Liver (tissue), 9 donors: ENCODE measurements around the gene FAT4. TPM values are rescaled to one million over a fixed set of nuclear protein-coding genes. Genes with fewer than 3 reads are reported as not detected.
A peak's percentile ranks its signal among the peaks of the same experiment; 100 is the strongest.

Experiments used
- DNase-seq: peaks from one replicate; pipeline ENCODE4 v3.0.0-alpha.2; 2017; ENCODE audit warnings: low spot score
- H3K27ac ChIP-seq, 2 donors: one replicate each; pipeline ENCODE4 v1.7.0; 2013; ENCODE audit warnings: inconsistent platforms in 2 of 2, low read length in 2 of 2, control low read depth in 1 of 2, low read depth in 1 of 2, mild to moderate bottlenecking in 1 of 2
- H3K27me3 ChIP-seq, 4 donors: one replicate each; pipeline versions ENCODE4 v1.6.1 to v1.7.0; 2013; ENCODE audit warnings: low read length in 3 of 4, inconsistent platforms in 1 of 4, mild to moderate bottlenecking in 1 of 4, moderate library complexity in 1 of 4; ENCODE audit not compliant: control insufficient read depth in 4 of 4, insufficient read depth in 4 of 4
- H3K36me3 ChIP-seq, 4 donors: one replicate each; pipeline versions ENCODE4 v1.6.1 to v1.7.0; 2013; ENCODE audit warnings: low read length in 3 of 4, mild to moderate bottlenecking in 3 of 4, low read depth in 1 of 4, moderate library complexity in 1 of 4; ENCODE audit not compliant: control insufficient read depth in 4 of 4, insufficient read depth in 3 of 4
- H3K4me1 ChIP-seq, 4 donors: one replicate each; pipeline versions ENCODE4 v1.6.1 to v1.7.0; 2013; ENCODE audit warnings: low read length in 3 of 4, mild to moderate bottlenecking in 3 of 4, moderate library complexity in 1 of 4; ENCODE audit not compliant: control insufficient read depth in 4 of 4, insufficient read depth in 4 of 4
- H3K4me3 ChIP-seq, 3 donors: one replicate each; pipeline versions ENCODE4 v1.6.1 to v1.7.0; 2013; ENCODE audit warnings: low read length in 3 of 3, control low read depth in 1 of 3, low read depth in 1 of 3, mild to moderate bottlenecking in 1 of 3
- H3K9ac ChIP-seq, 2 donors: one replicate each; pipeline ENCODE4 v1.7.0; 2013; ENCODE audit warnings: low read length in 2 of 2, mild to moderate bottlenecking in 2 of 2, moderate library complexity in 2 of 2, control low read depth in 1 of 2, low read depth in 1 of 2
- H3K9me3 ChIP-seq, 4 donors: one replicate each; pipeline versions ENCODE4 v1.6.1 to v1.7.0; 2013; ENCODE audit warnings: low read length in 3 of 4; ENCODE audit not compliant: control insufficient read depth in 4 of 4
- ATF3 ChIP-seq: IDR thresholded peaks from 2 replicates; pipeline ENCODE4 v1.6.1; 2016; ENCODE audit warnings: antibody characterized with exemption
- CTCF ChIP-seq: fragments of 150-350 bp; IDR thresholded peaks from 2 replicates; pipeline ENCODE4 v1.5.1; 2017; ENCODE audit warnings: improper control_type of control experiment, low read depth, low read length; ENCODE audit not compliant: missing input control
- EGR1 ChIP-seq, 2 donors: IDR thresholded peaks; 2 replicates each; pipeline ENCODE4 v1.6.1; 2016 to 2018; ENCODE audit warnings: antibody characterized with exemption in 2 of 2, low read depth in 2 of 2
- FOXA1 ChIP-seq: IDR thresholded peaks from 2 replicates; pipeline ENCODE4 v1.6.1; 2016; ENCODE audit warnings: antibody characterized with exemption
- FOXA2 ChIP-seq: IDR thresholded peaks from 2 replicates; pipeline ENCODE4 v1.6.1; 2016; ENCODE audit warnings: antibody characterized with exemption
- GABPA ChIP-seq, 2 donors: IDR thresholded peaks in 1 of 2; conservative IDR thresholded peaks in 1 of 2; 2 replicates each; pipeline ENCODE4 v1.6.1; 2016; ENCODE audit warnings: antibody characterized with exemption in 2 of 2, mild to moderate bottlenecking in 1 of 2, moderate library complexity in 1 of 2
- HNF4A ChIP-seq, 2 donors: conservative IDR thresholded peaks; 2 replicates each; pipeline ENCODE4 v1.6.1; 2016; ENCODE audit warnings: antibody characterized with exemption in 2 of 2, mild to moderate bottlenecking in 2 of 2
- HNF4G ChIP-seq: IDR thresholded peaks from 2 replicates; pipeline ENCODE4 v1.6.1; 2016; ENCODE audit warnings: antibody characterized with exemption
- JUND ChIP-seq, 2 donors: IDR thresholded peaks; 2 replicates each; pipeline ENCODE4 v1.6.1; 2016; ENCODE audit warnings: antibody characterized with exemption in 2 of 2
- MAX ChIP-seq: IDR thresholded peaks from 2 replicates; pipeline ENCODE4 v1.6.1; 2016; ENCODE audit warnings: antibody characterized with exemption
- NR2F2 ChIP-seq: IDR thresholded peaks from 2 replicates; pipeline ENCODE4 v1.6.1; 2016; ENCODE audit warnings: antibody characterized with exemption
- RAD21 ChIP-seq, 2 donors: IDR thresholded peaks; 2 replicates each; pipeline ENCODE4 v1.6.1; 2016; ENCODE audit warnings: antibody characterized with exemption in 2 of 2, mild to moderate bottlenecking in 2 of 2
- REST ChIP-seq: IDR thresholded peaks from 2 replicates; pipeline ENCODE4 v1.6.1; 2016; ENCODE audit warnings: antibody characterized with exemption, mild to moderate bottlenecking
- RXRA ChIP-seq, 2 donors: IDR thresholded peaks; 2 replicates each; pipeline ENCODE4 v1.6.1; 2017 to 2018; ENCODE audit warnings: antibody characterized with exemption in 2 of 2, mild to moderate bottlenecking in 1 of 2
- SP1 ChIP-seq: IDR thresholded peaks from 2 replicates; pipeline ENCODE4 v1.6.1; 2018; ENCODE audit warnings: antibody characterized with exemption, mild to moderate bottlenecking
- TAF1 ChIP-seq: conservative IDR thresholded peaks from 2 replicates; pipeline ENCODE4 v1.6.1; 2016; ENCODE audit warnings: antibody characterized with exemption, mild to moderate bottlenecking
- YY1 ChIP-seq: IDR thresholded peaks from 2 replicates; pipeline ENCODE4 v1.6.1; 2016; ENCODE audit warnings: antibody characterized with exemption, mild to moderate bottlenecking
- WGBS: extraction: QIAGEN DNeasy Blood & Tissue Kit; methylation state at CpG from one replicate; pipeline ENCODE4 v1.1.7; 2013; 5-methylcytosine and 5-hydroxymethylcytosine counted together
- polyA plus RNA-seq, 2 donors: library from polyadenylated mRNA; stranded (reverse) in 1 of 2; unstranded in 1 of 2; fragments of 200-250 nt in 1 of 2; fragments of >200 nt in 1 of 2; fragmentation: Nextera tagmentation in 1 of 2; extraction: Ambion mirVana in 1 of 2; gene quantifications; one replicate each; pipeline versions ENCODE4 v1.2.1 to v1.2.3, GENCODE V29; 2013 to 2015
- total RNA-seq, 2 donors: library from RNA; depleted of rRNA; stranded (reverse); fragments of >200 nt; gene quantifications; one replicate each; pipeline ENCODE4 v1.2.3, GENCODE V29; 2014
- TF ChIP-seq, protein P1 (sequence below): IDR thresholded peaks from 2 replicates; pipeline ENCODE4 v1.6.1; 2016; ENCODE audit warnings: antibody characterized with exemption
- donor health status: healthy.
- donor health status: healthy.
- donor health status: healthy.
- donor health status: healthy.
- donor health status: healthy.

FAT4 gene
- total RNA-seq = 10 to 100 TPM in 1 of 2 donors, 1 to 10 TPM in 1; 7.2 to 11.5 TPM
- polyA plus RNA-seq = under 1 TPM; 0.90 to 0.96 TPM

GRCh38 chr4:125314676-125315575 lies at the start of gene FAT4:
Gene FAT4, plus strand, starts transcription at chr4:125314955. Its CDS starts 1,457 bp downstream, at chr4:125316412.
- under 1% methylated on average over 68 of the region's 68 CpGs for WGBS
- Histone ChIP-seq H3K4me3 (peak within 1 kb of the TSS; percentile 81 to 90 (median 85)), H3K9me3 (no peaks in the 10 kb centered on the region), H3K4me1 (peaks cover 4 to 38% (median 22%) of the 10 kb centered on the region in 4 donors), H3K27me3 (no peaks in the 10 kb centered on the region), H3K36me3 (no peaks in the 10 kb centered on the region), H3K9ac (peak within 1 kb of the TSS; percentile 77 to 80), H3K27ac (peak within 1 kb of the TSS; percentile 95 to 96)
- peak; percentile 79 for TF ChIP-seq MAX
- TF ChIP-seq RXRA (IDR thresholded peaks at IDR 0.05) = peak; percentile 76 to 85
- TF ChIP-seq ATF3 = no peak
- TF ChIP-seq FOXA1 = peak; percentile 83
- TF ChIP-seq NR2F2 = peak; percentile 33
- peak in 1 of 2 donors; percentile 44 for TF ChIP-seq EGR1 (IDR thresholded peaks at IDR 0.05; ENCODE audit: low read depth in 2 of 2)
- peak; percentile 61 for TF ChIP-seq FOXA2
- TF ChIP-seq YY1 = peak; percentile 82
- peak; percentile 86 for TF ChIP-seq TAF1
- peak in 1 of 2 donors; percentile 31 for TF ChIP-seq GABPA (IDR thresholded peaks at IDR 0.05 in 1 of 2, conservative IDR thresholded peaks at IDR 0.05 in 1 of 2)
- TF ChIP-seq, protein P1, sequence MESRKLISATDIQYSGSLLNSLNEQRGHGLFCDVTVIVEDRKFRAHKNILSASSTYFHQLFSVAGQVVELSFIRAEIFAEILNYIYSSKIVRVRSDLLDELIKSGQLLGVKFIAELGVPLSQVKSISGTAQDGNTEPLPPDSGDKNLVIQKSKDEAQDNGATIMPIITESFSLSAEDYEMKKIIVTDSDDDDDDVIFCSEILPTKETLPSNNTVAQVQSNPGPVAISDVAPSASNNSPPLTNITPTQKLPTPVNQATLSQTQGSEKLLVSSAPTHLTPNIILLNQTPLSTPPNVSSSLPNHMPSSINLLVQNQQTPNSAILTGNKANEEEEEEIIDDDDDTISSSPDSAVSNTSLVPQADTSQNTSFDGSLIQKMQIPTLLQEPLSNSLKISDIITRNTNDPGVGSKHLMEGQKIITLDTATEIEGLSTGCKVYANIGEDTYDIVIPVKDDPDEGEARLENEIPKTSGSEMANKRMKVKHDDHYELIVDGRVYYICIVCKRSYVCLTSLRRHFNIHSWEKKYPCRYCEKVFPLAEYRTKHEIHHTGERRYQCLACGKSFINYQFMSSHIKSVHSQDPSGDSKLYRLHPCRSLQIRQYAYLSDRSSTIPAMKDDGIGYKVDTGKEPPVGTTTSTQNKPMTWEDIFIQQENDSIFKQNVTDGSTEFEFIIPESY = peak; percentile 67
- peak in 1 of 2 donors; percentile 66 for TF ChIP-seq JUND (IDR thresholded peaks at IDR 0.05)
- peak; percentile 85 to 87 for TF ChIP-seq HNF4A (conservative IDR thresholded peaks at IDR 0.05)
- TF ChIP-seq RAD21 (IDR thresholded peaks at IDR 0.05) = peak; percentile 56 to 66
- TF ChIP-seq HNF4G = peak; percentile 78
- TF ChIP-seq REST = peak; percentile 87
- TF ChIP-seq CTCF = peak; percentile 18
- peak; percentile 95 for TF ChIP-seq SP1
- peak; percentile 85 for DNase-seq
